NCI-H82 (cell line): ENCODE measurements around the gene PC.

Experiments
- DNase-seq: peaks from one replicate; lab custom pipeline; 2025; lab: John Stamatoyannopoulos, UW

Gene PC

DNA sequence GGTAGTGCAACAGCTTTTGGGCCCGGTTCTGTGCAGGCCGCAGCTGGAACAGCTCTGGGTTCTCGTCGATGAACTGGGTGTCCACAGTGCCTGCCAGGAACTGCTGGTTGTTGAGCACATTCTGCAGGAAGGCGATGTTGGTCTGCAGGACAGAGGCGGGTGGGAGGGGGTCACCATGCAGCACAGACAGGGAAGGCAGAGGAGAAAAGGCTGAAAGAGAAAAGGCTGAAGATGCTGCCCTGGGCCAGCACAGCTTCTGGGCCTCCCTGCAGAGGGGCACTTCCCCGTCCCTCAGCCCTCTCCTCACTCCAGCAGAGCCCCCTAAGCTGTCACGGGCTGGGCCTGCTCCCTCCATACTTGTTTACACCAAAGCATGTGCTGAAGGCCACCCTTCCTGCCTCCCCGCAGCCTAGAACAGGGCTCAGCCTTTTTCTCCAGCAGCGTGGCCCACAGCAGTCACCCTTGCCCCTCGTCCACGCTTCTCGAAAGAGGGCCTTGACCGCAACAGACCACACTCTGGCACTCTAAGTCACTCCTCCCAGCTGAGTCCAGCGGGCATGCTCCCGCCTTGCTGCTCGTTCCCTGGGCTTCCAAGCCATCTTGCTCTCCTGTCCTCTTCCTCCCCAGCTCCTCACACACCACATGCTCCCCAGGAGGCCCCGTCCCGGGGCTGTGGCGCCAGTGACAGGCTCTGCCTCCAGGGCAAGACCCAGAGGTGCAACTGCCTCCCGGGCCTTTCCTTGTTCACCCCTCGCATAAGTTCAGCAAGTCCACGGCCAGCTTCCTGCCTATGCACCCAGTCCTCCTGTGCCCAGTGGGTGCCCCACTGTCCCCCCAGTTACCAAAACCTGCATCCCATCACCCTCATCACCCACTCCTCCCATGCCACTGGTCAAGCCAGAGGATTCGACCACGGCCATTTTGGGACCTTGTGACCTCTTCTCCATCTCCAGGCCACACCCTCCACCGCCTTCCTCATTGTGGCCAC lies 104.6 kb downstream of the PC start:
- DNase-seq, result no peak

- no peak for DNase-seq
Observed at GRCh38 chr11:66852466-66853241, 105.5 kb downstream of the PC start.

DNA sequence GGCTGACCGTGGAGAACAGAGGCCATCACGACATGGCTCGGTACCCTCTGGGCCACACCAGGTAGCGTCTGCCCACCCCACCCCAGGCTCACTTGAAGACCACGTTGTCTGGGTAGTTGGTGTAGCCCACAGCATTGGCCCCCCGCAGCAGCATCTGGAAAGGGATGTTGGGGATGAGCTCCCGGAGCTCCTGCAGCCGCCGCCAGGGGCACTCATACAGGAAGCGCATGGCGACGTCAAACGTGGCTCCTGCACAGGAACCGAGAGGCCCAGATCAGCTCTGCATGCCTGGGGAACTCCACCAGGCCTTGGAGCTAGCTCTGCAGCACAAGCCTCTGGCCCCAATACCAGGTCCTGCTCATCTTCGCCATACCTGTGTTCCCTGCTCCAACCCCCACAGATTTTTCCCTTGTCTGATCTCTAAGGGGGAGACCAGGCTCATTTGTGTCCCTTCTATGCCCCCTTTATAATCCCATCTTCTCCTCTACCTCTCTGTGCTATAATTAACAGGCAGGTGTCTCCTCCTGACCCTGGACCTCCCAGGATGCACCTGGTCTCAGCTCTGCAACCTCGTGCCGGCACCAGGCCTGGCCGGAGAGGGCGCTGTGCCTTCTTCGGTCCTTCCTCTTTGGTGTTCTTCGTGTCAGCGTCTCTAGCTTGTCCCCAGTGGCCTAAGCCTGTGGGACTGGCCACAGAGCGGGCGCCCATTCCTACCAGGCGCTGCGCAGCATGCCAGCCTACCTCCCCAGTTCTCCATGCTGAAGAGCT lies 106.3 kb downstream of the PC start:
- DNase-seq, result peak; percentile 18

DNA sequence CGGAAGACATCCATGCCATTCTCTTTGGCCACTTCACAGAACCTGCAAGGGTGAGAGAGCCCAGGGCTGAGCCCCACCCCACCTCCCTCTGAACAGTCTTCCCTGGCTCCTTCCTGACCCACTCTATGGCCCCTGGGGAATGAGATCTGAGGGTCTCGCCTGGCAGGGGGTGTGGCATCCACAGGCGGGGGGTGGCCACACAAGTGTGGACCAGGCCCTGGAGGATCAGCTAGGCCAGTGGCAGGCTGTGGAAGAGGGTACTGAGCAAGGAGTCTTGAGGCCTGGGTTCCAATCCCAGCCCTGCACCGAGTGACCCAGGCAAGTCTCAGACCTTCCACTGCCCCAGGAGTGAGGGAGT lies 107.0 kb downstream of the PC start:
- no peak for DNase-seq

DNA sequence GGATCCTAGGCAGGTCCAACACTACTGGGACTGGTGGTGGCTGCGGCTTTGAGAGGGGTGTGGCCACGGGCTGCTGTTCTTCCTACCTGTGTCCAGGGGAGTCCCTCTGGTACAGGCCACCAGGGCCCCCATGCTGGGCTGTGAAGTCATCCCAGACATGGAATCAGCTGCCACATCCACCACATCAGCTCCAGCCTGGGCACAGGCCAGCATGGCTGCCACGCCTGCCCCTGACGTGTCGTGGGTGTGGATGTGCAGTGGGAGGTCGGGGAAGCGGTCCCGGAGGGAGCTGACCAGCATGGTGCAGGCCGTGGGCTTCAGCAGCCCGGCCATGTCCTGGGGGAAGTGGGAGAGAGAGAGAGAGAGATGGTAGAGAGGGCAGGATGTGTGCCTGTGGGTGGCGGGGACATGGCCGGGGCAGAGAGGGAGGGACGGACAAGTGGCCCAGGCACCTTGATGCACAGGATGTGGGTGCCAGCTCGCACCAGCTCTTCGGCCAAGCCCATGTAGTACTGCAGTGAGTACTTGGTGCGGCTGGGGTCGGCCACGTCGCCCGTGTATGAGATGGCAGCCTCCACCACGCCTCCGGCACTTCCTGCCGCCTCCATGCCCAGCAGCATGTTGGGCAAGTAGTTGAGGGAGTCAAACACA lies 107.5 kb downstream of the PC start:
- no peak for DNase-seq

GRCh38 chr11:66850235-66850587 lies 108.0 kb downstream of the PC start:
- no peak for DNase-seq

- DNase-seq, result no peak
Observed at GRCh38 chr11:66849501-66850234, 108.5 kb downstream of the PC start.

GRCh38 chr11:66848671-66849500 lies 109.3 kb downstream of the PC start:
- no peak for DNase-seq

DNA sequence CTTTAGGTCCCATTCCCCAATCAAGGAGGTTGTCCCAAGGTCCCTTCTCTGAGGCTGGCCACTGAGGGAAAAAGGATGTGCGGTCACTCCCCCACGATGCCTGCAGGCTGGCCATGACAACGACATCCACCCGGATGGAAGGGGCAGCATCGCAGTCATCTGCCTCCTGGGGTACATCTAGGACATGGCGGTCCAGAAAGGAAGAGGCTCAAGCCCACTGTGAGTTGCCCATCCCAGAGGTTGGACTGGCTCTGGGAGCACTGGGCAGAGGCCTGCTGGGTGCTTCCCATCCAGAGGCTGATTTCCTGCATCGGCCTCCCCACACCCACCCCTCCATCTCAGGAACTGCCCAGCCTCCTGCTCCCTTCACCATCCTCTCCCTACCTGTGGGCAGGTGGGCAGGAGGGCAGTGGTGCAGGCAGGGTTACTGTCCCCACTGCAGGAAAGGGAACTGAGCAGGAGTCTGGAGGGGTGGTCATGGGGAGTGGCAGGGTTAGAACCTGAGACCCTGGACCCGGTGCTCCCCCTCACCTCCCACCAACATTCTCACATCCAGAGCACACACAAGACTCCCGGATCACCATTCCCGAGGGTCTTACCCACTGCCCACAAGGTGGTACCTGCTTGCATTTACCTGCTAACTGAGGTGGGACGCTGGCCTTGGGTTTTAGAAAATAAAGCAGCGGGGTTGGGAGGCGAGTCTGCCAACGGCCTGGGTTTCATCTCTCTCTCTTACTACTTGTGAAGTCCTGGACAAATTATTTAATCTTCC lies 110.5 kb downstream of the PC start:
- no peak for DNase-seq

DNA sequence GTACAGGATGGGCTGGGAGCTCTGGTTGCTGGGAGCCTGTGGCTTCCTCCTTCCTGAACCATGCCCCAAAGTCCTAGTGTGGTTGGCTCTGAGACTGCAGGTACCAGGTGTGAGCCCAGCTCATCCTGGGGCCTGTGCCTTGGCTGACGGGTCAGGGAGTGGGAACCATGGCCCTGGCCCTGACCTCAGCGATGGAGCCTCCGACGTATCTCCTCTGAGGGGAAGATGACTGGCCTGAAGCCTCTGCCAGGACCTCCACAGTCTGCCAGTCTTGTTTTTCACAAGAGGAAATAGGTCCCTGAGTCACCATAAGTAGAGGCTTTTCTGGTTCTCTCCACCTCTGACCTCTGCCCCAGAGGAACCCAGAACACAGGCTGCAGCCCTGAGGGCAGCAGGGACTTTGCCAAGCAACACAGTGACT lies 111.5 kb downstream of the PC start:
- no peak for DNase-seq

DNA sequence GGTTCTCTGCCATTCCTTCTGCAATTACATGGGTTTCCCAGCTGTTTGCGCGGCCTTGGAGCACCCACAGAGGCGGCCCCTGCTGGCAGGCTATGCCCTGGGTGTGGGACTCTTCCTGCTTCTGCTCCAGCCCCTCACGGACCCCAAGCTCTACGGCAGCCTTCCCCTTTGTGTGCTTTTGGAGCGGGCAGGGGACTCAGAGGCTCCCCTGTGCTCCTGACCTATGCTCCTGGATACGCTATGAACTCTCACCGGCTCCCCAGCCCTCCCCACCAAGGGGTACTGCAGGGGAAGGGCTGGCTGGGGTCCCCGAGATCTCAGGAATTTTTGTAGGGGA lies 112.3 kb downstream of the PC start:
- no peak for DNase-seq

DNA sequence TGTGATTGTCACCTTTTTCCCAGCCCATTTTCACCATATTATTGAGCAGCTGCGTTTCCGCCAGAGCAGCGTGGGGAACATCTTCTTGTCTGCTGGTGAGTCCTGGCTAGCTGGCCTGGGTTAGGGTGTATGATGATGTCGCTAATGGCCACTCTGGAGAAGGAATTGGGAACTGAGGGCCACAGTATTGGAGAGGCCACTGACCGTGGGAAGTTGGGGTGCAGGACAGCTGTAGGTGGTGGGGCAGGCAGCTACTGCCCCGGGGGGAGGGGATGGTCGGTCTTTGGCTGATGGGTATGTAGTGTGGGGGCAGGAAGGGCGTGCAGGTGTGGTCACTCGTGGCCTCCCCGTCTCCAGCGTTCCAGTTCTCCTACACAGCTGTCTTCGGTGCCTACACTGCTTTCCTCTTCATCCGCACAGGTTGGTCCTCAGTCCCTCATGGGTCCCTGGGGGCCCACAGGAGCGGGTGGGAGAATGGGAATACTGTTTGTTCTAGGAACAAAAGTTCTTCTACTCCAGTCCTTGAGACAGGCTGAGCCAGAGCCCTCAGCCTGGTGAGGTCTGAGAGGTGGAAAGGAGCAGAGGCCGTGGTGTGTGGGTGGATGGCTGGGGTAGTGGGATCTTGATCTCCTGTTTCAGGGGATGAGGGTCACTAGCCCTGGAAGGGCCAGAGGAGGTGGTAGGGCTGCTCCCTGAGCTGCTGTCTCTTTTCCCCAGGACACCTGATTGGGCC lies 112.9 kb downstream of the PC start:
- no peak for DNase-seq

DNA sequence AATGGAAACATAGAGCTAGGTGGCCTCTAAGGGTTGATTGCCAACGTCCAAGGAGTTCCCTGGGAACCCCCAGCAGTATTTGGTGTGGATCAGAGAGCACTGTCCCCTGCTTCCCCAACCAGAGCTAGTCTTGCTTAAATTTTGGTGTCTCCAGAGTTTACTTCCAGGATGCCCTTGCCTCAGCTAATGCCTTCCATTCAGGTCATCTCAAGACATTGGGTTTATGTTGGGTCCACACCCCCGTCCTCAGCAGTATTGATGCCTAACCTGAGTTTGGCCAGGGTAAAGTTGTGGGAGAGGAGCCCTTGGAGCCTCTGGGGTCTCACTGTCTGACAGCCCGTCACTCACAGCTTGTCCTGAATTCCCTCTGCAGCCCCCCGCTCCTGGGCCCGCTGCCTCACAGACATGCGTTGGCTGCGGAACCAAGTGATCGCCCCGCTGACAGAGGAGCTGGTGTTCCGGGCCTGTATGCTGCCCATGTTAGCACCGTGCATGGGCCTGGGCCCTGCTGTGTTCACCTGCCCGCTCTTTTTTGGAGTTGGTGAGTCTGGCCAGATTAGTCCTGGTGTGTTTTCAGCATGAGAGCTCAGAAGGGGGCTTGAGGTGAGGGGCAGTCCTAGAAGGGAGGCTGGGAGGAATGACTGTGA lies 113.6 kb downstream of the PC start:
- DNase-seq, result no peak

DNA sequence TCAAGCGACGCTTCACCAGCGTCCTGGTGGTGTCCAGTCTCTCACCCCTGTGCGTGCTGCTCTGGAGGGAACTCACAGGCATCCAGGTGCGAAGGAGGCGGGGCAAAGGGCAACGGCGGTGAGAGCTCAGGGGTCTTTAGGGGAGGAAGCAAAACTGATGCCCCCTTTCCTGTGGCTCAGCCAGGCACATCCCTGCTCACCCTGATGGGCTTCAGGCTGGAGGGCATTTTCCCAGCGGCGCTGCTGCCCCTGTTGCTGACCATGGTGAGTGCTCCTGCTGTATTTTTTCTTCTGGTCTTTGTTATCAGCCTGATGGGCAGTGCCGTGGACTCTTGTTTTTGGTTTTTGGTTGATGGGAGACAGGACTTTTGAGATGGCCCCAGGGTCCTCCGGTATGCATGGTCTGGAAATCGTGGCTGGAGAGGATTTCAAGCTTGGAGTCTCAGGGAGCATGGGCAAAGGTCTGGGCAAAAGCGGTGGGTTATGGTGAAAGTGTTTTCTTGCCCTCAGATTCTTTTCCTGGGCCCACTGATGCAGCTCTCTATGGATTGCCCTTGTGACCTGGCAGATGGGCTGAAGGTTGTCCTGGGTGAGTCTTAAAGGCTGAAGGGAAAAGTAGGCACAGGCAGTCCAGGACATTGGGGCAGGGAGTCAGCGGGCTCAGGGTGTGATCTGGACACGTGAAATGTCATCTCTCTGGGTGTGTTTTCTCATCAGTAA lies 114.2 kb downstream of the PC start:
- no peak for DNase-seq

- DNase-seq, result peak; percentile 86
Observed at GRCh38 chr11:66842896-66843775, 115.0 kb downstream of the PC start, which contains the start of gene RCE1. Gene RCE1 (plus strand): TSS chr11:66843441. CDS start chr11:66843456, 15 bp downstream.

- peak; percentile 44 for DNase-seq
Observed at GRCh38 chr11:66842501-66842895, 115.7 kb downstream of the PC start.

- no peak for DNase-seq
Observed at GRCh38 chr11:66841861-66842260, 116.3 kb downstream of the PC start.
